Measurements from ENCODE around the gene DAO. TPM values are rescaled to one million over a fixed set of nuclear protein-coding genes. Genes with fewer than 3 reads are reported as not detected.

The DAO gene
- total RNA-seq = not detected

- H3K4me3 Mint-ChIP-seq = no peak within 1 kb of the TSS
- H3K9me3 Mint-ChIP-seq = no peaks in the 10 kb centered on the region
- DNase-seq = no peak
- H3K4me1 Mint-ChIP-seq (ENCODE audit: low read depth) = no peaks in the 10 kb centered on the region
- no peaks in the 10 kb centered on the region for H3K27me3 Mint-ChIP-seq (ENCODE audit: low read depth)
- intact Hi-C loops (cut with micrococcal nuclease) = loop anchor here (10.0 kb wide), 1 partner anchor 505 kb away; no protein-coding TSS in a partner anchor
- H3K27ac Mint-ChIP-seq = no peak within 1 kb of the TSS
- H3K36me3 Mint-ChIP-seq (ENCODE audit: low read depth) = no peaks in the 10 kb centered on the region
- CTCF ChIA-PET = interaction anchor here (0.9 to 6.1 kb wide), 4 partner anchors 12 to 214 kb away, joined by 3 to 41 read pairs (median 3); partner anchors contain the start of gene ALKBH2
Measured at GRCh38 chr12:108879615-108880254, at the start of gene DAO. TSS of gene DAO (plus strand) at chr12:108880092. CDS start at chr12:108885007, 4,915 bp downstream.

- DNase-seq = no peak
- H3K36me3 Mint-ChIP-seq (ENCODE audit: low read depth) = peaks cover 5% of the 10 kb centered on the region
- intact Hi-C loops (cut with micrococcal nuclease) = no loop called here
- no peak overlapping the region for H3K4me3 Mint-ChIP-seq
- CTCF ChIA-PET = interaction anchor here (0.6 kb wide), 1 partner anchor 230 kb away, joined by 3 read pairs; no protein-coding TSS in a partner anchor
- no peaks in the 10 kb centered on the region for H3K9me3 Mint-ChIP-seq
- H3K27me3 Mint-ChIP-seq (ENCODE audit: low read depth) = no peaks in the 10 kb centered on the region
- peaks cover 11% of the 10 kb centered on the region for H3K4me1 Mint-ChIP-seq (ENCODE audit: low read depth)
- no peak overlapping the region for H3K27ac Mint-ChIP-seq
Measured at GRCh38 chr12:108831309-108831991, 48.4 kb upstream of the DAO start.

- H3K4me1 Mint-ChIP-seq (ENCODE audit: low read depth) = peaks cover 7% of the 10 kb centered on the region
- H3K27me3 Mint-ChIP-seq (ENCODE audit: low read depth) = no peaks in the 10 kb centered on the region
- no peak overlapping the region for H3K4me3 Mint-ChIP-seq
- intact Hi-C loops (cut with micrococcal nuclease) = no loop called here
- no peaks in the 10 kb centered on the region for H3K9me3 Mint-ChIP-seq
- CTCF ChIA-PET = no interaction called here
- peaks cover 5% of the 10 kb centered on the region for H3K36me3 Mint-ChIP-seq (ENCODE audit: low read depth)
- DNase-seq = no peak
- H3K27ac Mint-ChIP-seq = no peak overlapping the region
Measured at GRCh38 chr12:108832208-108832607, 47.7 kb upstream of the DAO start.

- Mint-ChIP-seq H3K4me3 (no peak overlapping the region), H3K27me3 (ENCODE audit: low read depth) (no peaks in the 10 kb centered on the region), H3K27ac (no peak overlapping the region), H3K4me1 (ENCODE audit: low read depth) (peaks cover 6% of the 10 kb centered on the region), H3K36me3 (ENCODE audit: low read depth) (peaks cover 5% of the 10 kb centered on the region), H3K9me3 (no peaks in the 10 kb centered on the region)
- CTCF ChIA-PET = interaction anchor here (0.6 kb wide), 1 partner anchor 51 kb away, joined by 3 read pairs; no protein-coding TSS in a partner anchor
- no peak for DNase-seq
- intact Hi-C loops (cut with micrococcal nuclease) = no loop called here
Measured at GRCh38 chr12:108832730-108833354, 47.0 kb upstream of the DAO start.

GRCh38 chr12:108833355-108833733, 46.5 kb upstream of the DAO start:
- Mint-ChIP-seq H3K9me3 (no peaks in the 10 kb centered on the region), H3K27ac (no peak overlapping the region), H3K36me3 (ENCODE audit: low read depth) (peaks cover 9% of the 10 kb centered on the region), H3K4me1 (ENCODE audit: low read depth) (peaks cover 10% of the 10 kb centered on the region), H3K27me3 (ENCODE audit: low read depth) (no peaks in the 10 kb centered on the region), H3K4me3 (no peak overlapping the region)
- intact Hi-C loops (cut with micrococcal nuclease) = no loop called here
- no peak for DNase-seq
- CTCF ChIA-PET = interaction anchor here (0.6 kb wide), 1 partner anchor 51 kb away, joined by 3 read pairs; no protein-coding TSS in a partner anchor

GRCh38 chr12:108833757-108834472, 46.0 kb upstream of the DAO start:
- no peak for DNase-seq
- Mint-ChIP-seq H3K4me3 (no peak overlapping the region), H3K36me3 (ENCODE audit: low read depth) (peaks cover 9% of the 10 kb centered on the region), H3K4me1 (ENCODE audit: low read depth) (peaks cover 16% of the 10 kb centered on the region), H3K27me3 (ENCODE audit: low read depth) (no peaks in the 10 kb centered on the region), H3K27ac (no peak overlapping the region), H3K9me3 (no peaks in the 10 kb centered on the region)
- intact Hi-C loops (cut with micrococcal nuclease) = no loop called here
- CTCF ChIA-PET = no interaction called here

- peaks cover 7% of the 10 kb centered on the region for H3K36me3 Mint-ChIP-seq (ENCODE audit: low read depth)
- no peaks in the 10 kb centered on the region for H3K9me3 Mint-ChIP-seq
- H3K4me1 Mint-ChIP-seq (ENCODE audit: low read depth) = peaks cover 29% of the 10 kb centered on the region
- intact Hi-C loops (cut with micrococcal nuclease) = no loop called here
- H3K27ac Mint-ChIP-seq = no peak overlapping the region
- CTCF ChIA-PET = no interaction called here
- no peak overlapping the region for H3K4me3 Mint-ChIP-seq
- no peak for DNase-seq
- H3K27me3 Mint-ChIP-seq (ENCODE audit: low read depth) = no peaks in the 10 kb centered on the region
Measured at GRCh38 chr12:108835860-108836634, 43.8 kb upstream of the DAO start.

GRCh38 chr12:108837239-108837638, 42.7 kb upstream of the DAO start:
- peaks cover 7% of the 10 kb centered on the region for H3K36me3 Mint-ChIP-seq (ENCODE audit: low read depth)
- H3K27me3 Mint-ChIP-seq (ENCODE audit: low read depth) = no peaks in the 10 kb centered on the region
- H3K4me1 Mint-ChIP-seq (ENCODE audit: low read depth) = peaks cover 29% of the 10 kb centered on the region
- intact Hi-C loops (cut with micrococcal nuclease) = no loop called here
- H3K27ac Mint-ChIP-seq = no peak overlapping the region
- CTCF ChIA-PET = no interaction called here
- no peaks in the 10 kb centered on the region for H3K9me3 Mint-ChIP-seq
- no peak overlapping the region for H3K4me3 Mint-ChIP-seq
- DNase-seq = no peak

- Mint-ChIP-seq H3K4me1 (ENCODE audit: low read depth) (peaks cover 29% of the 10 kb centered on the region), H3K4me3 (no peak overlapping the region)
- intact Hi-C loops (cut with micrococcal nuclease) = loop anchor here (1.0 kb wide), 2 partner anchors 20 to 256 kb away; partner anchors contain the start of genes ALKBH2 and SSH1
Measured at GRCh38 chr12:108837680-108838079, 42.2 kb upstream of the DAO start.

GRCh38 chr12:108838194-108839017, 41.5 kb upstream of the DAO start:
- H3K27ac Mint-ChIP-seq = peak overlapping the region; percentile 83
- no peaks in the 10 kb centered on the region for H3K27me3 Mint-ChIP-seq (ENCODE audit: low read depth)
- CTCF ChIA-PET = interaction anchor here (1.0 kb wide), 1 partner anchor 11 kb away, joined by 6 read pairs; no protein-coding TSS in a partner anchor
- intact Hi-C loops (cut with micrococcal nuclease) = loop anchor here (1.0 kb wide), 2 partner anchors 19 to 255 kb away; partner anchors contain the start of genes ALKBH2 and SSH1
- H3K4me1 Mint-ChIP-seq (ENCODE audit: low read depth) = peaks cover 29% of the 10 kb centered on the region
- H3K36me3 Mint-ChIP-seq (ENCODE audit: low read depth) = peaks cover 7% of the 10 kb centered on the region
- no peaks in the 10 kb centered on the region for H3K9me3 Mint-ChIP-seq
- peak overlapping the region; percentile 25 for H3K4me3 Mint-ChIP-seq
- DNase-seq = peak; percentile 81

More at GRCh38 chr12:108837680-108838079, 42.2 kb upstream of the DAO start:
- CTCF ChIA-PET = interaction anchor here (1.0 kb wide), 1 partner anchor 10 kb away, joined by 6 read pairs; no protein-coding TSS in a partner anchor
- Mint-ChIP-seq H3K9me3 (no peaks in the 10 kb centered on the region), H3K27ac (no peak overlapping the region), H3K27me3 (ENCODE audit: low read depth) (no peaks in the 10 kb centered on the region), H3K36me3 (ENCODE audit: low read depth) (peaks cover 7% of the 10 kb centered on the region)
- DNase-seq = no peak
